WERI-Rb-1 (cell line): Measurements from ENCODE around the gene PIN1.
A peak's percentile ranks its signal among the peaks of the same experiment; 100 is the strongest.
"Not testable (repeated sequence)": the region's sequence is repeated elsewhere in the genome, so short reads cannot be mapped to it uniquely, and the experiment has no call there.

Source experiments
- DNase-seq: peaks from one replicate; pipeline ENCODE4 v3.0.0-alpha.2; 2020
- H3K27ac ChIP-seq: fragments of 250-450 bp; sonication (Bioruptor Pico); 2 replicates; pipeline ENCODE4 v1.5.1; 2020; ENCODE audit warnings: mild to moderate bottlenecking, moderate library complexity
- H3K27me3 ChIP-seq: fragments of 250-450 bp; sonication (Bioruptor Pico); 2 replicates; pipeline ENCODE4 v1.5.1; 2021; ENCODE audit warnings: mild to moderate bottlenecking, low read depth, moderate library complexity; ENCODE audit not compliant: insufficient read depth, severe bottlenecking
- H3K36me3 ChIP-seq: fragments of 250-450 bp; sonication (Bioruptor Pico); 2 replicates; pipeline ENCODE4 v1.5.1; 2020; ENCODE audit warnings: mild to moderate bottlenecking, moderate library complexity
- H3K4me3 ChIP-seq: 2 replicates; pipeline ENCODE4 v1.5.1; 2011; ENCODE audit warnings: low read depth, mild to moderate bottlenecking, control low read depth, low read length
- H3K9me3 ChIP-seq: fragments of 250-450 bp; sonication (Bioruptor Pico); 2 replicates; pipeline ENCODE4 v1.5.1; 2021; ENCODE audit warnings: mild to moderate bottlenecking, moderate library complexity; ENCODE audit not compliant: severe bottlenecking
- CTCF ChIP-seq: IDR thresholded peaks from 2 replicates; pipeline ENCODE4 v1.5.1; 2011; ENCODE audit warnings: low read depth, mild to moderate bottlenecking, control low read depth, inconsistent platforms, low read length

The PIN1 gene

GRCh38 chr19:9842834-9843625 is 7.9 kb downstream of the PIN1 start:
- Histone ChIP-seq H3K9me3 (no peaks in the 10 kb centered on the region), H3K27me3 (no peaks in the 10 kb centered on the region), H3K36me3 (peaks cover 72% of the 10 kb centered on the region), H3K4me3 (no peak overlapping the region), H3K27ac (no peak overlapping the region)
- DNase-seq = no peak
- TF ChIP-seq CTCF = no peak

GRCh38 chr19:9843626-9844273 is 8.6 kb downstream of the PIN1 start:
- peaks cover 71% of the 10 kb centered on the region for H3K36me3 ChIP-seq

GRCh38 chr19:9847087-9847671 is 12.1 kb downstream of the PIN1 start:
- peak; percentile 74 for DNase-seq
- Histone ChIP-seq H3K4me3 (no peak overlapping the region), H3K27me3 (no peaks in the 10 kb centered on the region), H3K36me3 (peaks cover 53% of the 10 kb centered on the region), H3K9me3 (no peaks in the 10 kb centered on the region), H3K27ac (peak overlapping the region; percentile 26)
- TF ChIP-seq CTCF = peak; percentile 83

More at GRCh38 chr19:9843626-9844273, 8.6 kb downstream of the PIN1 start:
- H3K9me3 ChIP-seq, H3K27me3 ChIP-seq, DNase-seq, H3K27ac ChIP-seq, H3K4me3 ChIP-seq: not testable (repeated sequence)

- peak; percentile 71 for DNase-seq
- peak; percentile 91 for TF ChIP-seq CTCF
- H3K36me3 ChIP-seq = peaks cover 45% of the 10 kb centered on the region
- H3K27me3 ChIP-seq = no peaks in the 10 kb centered on the region
- H3K4me3 ChIP-seq = no peak overlapping the region
- peak overlapping the region; percentile 76 for H3K27ac ChIP-seq
- H3K9me3 ChIP-seq = no peaks in the 10 kb centered on the region
Measured at GRCh38 chr19:9848060-9848459, 12.9 kb downstream of the PIN1 start.

- Histone ChIP-seq H3K27ac (peak overlapping the region; percentile 76), H3K36me3 (peaks cover 38% of the 10 kb centered on the region), H3K27me3 (no peaks in the 10 kb centered on the region), H3K9me3 (no peaks in the 10 kb centered on the region), H3K4me3 (no peak overlapping the region)
- no peak for TF ChIP-seq CTCF
- peak; percentile 76 for DNase-seq
Measured at GRCh38 chr19:9848762-9849161, 13.6 kb downstream of the PIN1 start.

- H3K9me3 ChIP-seq = no peaks in the 10 kb centered on the region
Measured at GRCh38 chr19:9849791-9850190, 14.7 kb downstream of the PIN1 start.

More at GRCh38 chr19:9849791-9850190, 14.7 kb downstream of the PIN1 start:
- Histone ChIP-seq H3K36me3 (peaks cover 37% of the 10 kb centered on the region), H3K27ac (peak overlapping the region; percentile 76), H3K27me3 (no peaks in the 10 kb centered on the region), H3K4me3 (no peak overlapping the region)
- DNase-seq = peak; percentile 33
- no peak for TF ChIP-seq CTCF
